GM18951 (cell line): ENCODE data around the gene DMRTB1.

Experiments used
- POLR2A ChIP-seq: IDR thresholded peaks from 4 replicates; pipeline ENCODE4 v1.6.1; 2011; ENCODE audit warnings: mild to moderate bottlenecking; ENCODE audit not compliant: insufficient read length, insufficient read depth; ENCODE audit errors: extremely low read depth
- in situ Hi-C: fragments of 300-500 bp; cut with MboI; formaldehyde crosslinking; loops from one replicate; pipeline ENCODE4 v1.12.0; 2022; ENCODE audit warnings: low sequenced_read_pairs, mixed read lengths, inconsistent platforms; ENCODE audit not compliant: unreplicated experiment

The DMRTB1 gene

DNA sequence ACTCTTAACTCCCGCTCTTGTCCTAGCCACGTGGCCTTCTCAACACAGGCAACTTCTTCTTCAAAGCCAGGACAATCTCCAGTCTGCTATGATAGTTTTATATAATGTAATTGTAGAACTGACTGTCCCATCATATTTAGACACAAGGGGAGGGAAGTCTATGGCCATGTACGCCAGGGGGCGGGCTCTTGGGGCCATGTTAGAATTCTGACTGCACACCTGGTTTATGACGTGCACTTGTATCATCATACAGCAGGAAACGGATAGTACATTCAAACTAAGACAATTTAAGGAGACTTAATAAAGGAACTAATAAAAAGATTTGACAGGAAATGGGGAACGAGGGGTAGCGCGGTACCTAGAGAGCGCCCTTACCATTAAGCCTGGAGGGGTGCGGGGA is 21.5 kb downstream of the DMRTB1 start:
- no peak for TF ChIP-seq POLR2A
- in situ Hi-C loops: loop anchor here (10.0 kb wide), 1 partner anchor 194 kb away; no protein-coding TSS in a partner anchor

DNA sequence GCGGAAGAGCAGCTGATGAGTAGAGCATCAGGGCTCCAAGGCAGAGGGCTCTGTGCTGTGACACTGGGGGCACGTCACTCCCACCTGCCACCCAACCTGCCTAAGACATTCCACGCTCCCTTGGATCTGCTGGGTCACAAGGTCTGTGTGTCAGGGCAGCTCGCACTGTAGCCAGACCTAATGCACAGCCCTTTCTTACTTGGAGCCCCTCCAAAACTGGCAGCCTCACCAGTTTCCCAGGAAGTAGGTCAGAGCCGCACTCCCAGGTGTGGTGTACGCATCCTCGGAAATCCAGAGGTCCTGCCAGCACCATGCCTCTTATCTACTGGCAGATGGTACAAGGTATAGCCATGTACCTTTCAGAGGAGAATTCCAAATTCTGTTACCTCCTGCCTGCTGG is 22.3 kb downstream of the DMRTB1 start:
- TF ChIP-seq POLR2A: no peak

DNA sequence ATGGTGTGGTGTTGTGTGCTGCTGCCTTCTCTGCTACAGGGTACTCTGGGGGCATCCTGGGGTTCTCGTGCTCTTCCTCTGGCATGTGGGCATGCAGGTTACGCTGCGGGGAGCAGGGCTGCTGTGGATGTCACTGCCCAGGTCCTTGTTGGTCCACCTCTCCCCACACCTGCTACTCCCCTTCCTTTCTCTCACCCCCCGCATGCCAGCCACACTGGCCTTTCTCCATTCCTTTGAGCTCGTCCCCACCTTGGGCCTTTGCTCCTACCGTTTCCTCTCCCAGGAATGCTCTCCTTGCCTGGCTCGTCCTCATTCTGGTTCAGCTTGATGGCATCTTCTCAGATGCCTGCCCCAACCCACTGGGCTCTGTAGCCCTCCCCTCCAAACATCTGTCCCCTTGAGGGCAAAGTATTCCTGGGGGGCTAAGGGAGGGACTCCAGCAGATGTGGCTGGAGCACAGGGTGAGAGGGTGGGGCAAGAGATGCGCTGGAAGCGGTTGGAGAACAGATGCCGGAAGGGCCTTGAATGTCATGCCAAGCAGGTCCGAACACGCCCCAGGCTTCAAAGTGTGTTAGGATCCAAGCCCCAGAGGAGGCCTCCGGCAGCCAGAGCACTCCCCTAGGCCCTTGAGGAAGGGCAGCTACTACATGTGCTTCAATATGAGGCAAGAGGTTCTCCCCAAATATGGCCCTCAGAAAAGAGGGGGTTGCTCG is 23.4 kb downstream of the DMRTB1 start:
- TF ChIP-seq POLR2A: no peak
- in situ Hi-C loops: loop anchor here (10.0 kb wide), 1 partner anchor 192 kb away; no protein-coding TSS in a partner anchor

More for the DNA sequence above, 22.3 kb downstream of the DMRTB1 start:
- in situ Hi-C loops: loop anchor here (10.0 kb wide), 1 partner anchor 193 kb away; no protein-coding TSS in a partner anchor

DNA sequence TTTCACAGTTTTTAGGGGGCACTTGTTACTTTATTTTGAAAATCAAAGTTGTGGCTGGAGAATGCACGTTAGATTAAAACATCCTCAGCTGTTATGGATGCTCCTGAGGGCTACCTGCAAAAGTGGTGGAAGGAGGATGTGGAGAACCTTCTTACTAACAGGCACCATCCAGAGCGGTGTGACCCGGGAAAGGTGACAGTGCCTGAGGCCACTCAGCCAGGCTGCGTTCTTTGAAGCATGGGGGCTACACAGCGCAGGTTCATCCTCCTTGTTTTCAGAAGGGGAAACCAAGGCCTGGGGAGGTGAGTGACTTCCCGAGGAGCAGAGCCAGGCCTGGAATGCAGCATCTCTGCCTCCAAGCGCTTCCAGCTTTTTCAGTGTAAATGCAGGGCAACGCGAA is 24.0 kb downstream of the DMRTB1 start:
- no peak for TF ChIP-seq POLR2A
- in situ Hi-C loops: loop anchor here (10.0 kb wide), 1 partner anchor 192 kb away; no protein-coding TSS in a partner anchor

DNA sequence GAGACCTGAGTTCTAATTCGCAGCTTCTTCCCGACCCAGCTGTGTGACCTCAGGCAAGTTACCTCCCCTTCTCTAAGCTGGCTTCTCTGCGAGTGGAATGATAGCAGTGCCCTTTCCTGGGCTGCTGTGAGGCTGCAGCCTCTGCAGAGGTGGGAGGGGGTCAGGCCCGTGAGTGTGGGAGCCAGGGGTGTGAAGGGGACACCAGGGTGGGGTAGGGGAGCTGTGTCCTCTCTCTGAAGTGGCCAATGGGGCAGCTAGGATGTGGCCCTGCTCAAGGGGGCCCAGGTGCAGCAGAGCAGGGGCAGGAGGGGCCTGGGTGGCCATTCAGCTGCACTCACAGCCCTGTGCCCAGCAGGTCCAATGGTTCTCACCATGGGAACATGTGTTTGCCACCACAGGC is 24.5 kb downstream of the DMRTB1 start:
- in situ Hi-C loops: loop anchor here (10.0 kb wide), 1 partner anchor 191 kb away; no protein-coding TSS in a partner anchor
- TF ChIP-seq POLR2A: no peak

DNA sequence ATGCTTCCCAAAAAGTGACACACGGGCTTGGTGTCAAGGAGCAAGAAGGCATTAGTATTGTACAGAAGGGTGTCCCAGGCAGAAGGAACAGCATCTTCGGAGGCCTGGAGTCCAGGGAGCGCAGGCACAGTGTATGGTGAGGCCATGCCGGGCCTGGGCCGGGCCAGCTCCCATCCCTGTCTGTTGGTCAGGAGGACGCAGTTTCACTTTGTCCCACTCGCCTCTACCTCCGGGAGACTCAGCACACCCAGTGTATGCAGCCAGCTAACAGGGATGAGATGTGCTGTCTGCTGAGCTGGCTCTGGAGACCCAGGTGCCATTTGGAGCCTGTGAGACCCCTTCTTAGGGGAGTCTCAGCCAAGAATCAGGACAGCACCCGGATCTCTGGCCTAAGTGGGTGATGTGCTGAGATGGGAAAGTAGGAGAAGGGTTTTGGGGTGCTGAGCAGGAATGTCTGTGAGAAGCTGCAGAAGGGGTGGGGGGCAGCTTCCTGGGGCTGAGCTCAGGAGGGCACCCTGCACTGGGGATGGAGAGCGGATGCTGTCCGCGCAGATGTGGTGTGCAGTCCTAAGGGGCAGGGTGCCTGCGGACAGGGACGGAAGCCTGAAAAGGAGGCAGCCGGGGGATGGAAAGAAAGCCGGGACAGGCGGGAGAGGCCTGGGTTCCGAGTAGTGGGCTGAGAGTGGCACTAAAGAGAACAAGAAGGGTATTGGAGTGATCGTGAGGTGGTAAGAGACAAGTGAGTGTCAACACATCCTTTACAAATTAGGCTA is 25.7 kb downstream of the DMRTB1 start:
- no peak for TF ChIP-seq POLR2A
- in situ Hi-C loops: loop anchor here (10.0 kb wide), 1 partner anchor 190 kb away; no protein-coding TSS in a partner anchor

DNA sequence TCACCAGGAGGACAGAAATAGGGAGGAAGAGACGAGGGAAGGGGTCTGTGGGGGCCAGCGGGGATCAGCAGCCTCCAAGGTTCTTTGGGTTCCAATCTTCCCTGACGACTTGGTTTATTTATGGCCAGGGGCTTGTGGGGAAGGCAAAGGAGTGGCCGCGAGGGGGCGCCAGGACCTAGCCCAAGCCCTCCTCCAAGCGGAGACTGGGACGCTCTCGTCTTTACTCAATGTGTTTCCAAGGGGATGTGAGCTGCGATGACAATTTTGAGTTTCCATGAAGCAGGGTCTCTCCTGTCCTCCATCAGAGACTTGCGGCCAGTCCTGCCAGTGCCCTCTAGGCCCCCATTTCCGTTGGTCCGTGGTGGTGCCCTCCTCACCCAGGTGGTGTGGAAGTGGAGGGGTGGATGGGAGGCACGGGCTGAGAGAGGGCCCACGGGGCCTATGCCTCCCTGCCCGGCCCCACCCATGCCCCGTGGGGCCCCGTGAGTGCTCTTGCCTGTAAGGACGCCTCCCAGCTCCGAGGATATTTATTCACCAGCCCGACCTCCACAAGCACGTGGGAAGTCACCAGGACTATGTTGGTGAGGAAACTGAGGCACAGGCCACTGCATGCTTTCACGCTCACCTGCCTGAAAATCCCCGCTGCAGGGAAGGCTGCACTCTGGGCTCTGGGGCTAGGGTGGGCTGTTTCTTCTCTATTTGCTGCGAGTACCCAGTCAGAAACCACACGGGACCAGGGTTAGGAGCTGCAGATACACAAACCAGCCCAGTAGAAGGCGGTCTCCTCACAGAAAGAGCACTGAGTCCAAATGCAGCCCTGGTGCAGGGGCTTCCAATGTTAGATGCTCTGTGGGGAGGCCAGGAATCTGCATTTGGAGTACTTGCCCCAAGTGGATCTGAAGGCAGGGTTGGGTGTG is 26.5 kb downstream of the DMRTB1 start:
- TF ChIP-seq POLR2A: no peak
- in situ Hi-C loops: loop anchor here (10.0 kb wide), 1 partner anchor 189 kb away; no protein-coding TSS in a partner anchor

DNA sequence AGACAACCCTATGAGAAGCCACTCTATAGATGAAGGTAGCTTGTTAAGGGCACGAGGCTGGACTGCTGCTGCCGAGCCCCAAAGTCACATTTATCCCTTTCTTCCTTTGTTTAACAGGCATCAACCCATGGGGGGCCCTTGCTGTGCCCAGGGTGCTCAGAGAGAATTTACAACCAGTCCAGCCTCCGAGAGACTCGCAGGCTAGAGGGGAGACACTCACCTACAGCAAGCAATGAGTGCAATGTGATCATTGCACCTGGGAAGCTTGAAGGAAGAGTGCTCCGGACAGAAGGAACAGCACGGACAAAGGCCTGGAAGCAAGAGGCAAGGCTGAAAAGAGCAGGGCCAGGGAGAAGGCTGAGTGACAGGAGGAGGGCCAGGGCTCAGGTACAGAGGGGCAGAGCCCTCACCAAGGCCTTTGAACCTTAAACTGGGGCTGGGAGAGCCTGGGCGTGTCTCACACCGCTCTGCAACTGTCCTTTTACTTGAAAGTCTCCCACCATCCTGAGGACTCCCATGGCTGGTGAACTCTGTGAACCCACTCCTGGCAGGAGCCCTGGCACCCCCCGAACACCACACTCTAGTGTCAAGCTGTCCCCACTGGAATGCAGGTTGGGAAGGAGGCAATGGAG is 27.3 kb downstream of the DMRTB1 start:
- in situ Hi-C loops: loop anchor here (10.0 kb wide), 1 partner anchor 188 kb away; no protein-coding TSS in a partner anchor
- TF ChIP-seq POLR2A: no peak

DNA sequence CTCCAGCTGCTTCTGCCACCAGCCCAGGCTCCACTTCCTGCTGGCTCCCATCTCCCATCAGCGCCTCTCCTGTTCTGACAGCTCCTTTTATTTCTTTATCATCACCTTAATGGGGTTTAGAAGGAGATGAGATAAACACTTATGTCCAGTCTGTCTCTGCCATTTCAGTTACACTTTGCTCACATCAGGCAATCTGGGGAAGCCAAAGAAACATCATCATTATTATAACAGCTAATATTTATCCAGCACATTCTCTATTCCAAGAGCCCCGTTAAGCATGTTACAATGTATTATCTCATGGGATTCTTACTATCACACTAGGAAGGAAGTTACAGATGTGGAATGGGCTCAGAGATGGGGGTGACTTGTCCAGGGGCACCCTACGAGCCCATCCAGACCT is 31.2 kb downstream of the DMRTB1 start:
- TF ChIP-seq POLR2A: no peak
- in situ Hi-C loops: no loop called here

DNA sequence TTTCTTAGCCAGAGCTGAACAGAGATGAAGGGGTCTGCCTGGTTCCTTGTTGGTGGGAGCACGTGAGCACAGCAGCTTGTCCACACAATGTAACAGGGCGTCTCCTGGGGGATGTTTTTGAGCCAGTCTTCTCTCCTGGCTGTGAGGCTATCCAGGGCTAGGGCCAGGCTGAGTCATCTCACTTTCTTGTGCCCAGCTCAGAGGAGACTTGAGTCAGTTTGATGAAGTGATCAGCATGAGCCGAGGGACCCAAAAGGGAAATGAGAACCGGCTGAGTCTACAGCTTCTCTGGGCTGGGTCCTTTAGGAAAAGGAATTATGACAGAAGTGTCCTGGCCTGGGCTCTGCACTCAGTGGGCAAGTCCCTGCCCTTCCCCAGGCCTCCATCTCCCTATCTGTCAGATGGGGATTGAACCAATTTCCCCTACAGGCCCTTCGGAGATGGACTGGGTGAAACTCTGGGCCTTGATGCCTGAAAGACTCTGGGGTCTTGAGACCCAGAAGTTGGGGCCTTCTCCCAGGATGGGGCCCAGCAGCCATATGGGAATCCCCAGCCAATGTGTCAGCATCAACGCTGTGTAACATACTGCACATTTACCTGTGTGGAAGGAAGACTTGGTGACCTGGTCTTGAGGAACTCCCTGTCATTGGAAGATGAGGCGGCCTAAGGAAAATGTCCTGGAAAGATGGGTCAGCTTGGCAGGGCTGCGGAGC is 36.6 kb downstream of the DMRTB1 start:
- in situ Hi-C loops: no loop called here
- no peak for TF ChIP-seq POLR2A

DNA sequence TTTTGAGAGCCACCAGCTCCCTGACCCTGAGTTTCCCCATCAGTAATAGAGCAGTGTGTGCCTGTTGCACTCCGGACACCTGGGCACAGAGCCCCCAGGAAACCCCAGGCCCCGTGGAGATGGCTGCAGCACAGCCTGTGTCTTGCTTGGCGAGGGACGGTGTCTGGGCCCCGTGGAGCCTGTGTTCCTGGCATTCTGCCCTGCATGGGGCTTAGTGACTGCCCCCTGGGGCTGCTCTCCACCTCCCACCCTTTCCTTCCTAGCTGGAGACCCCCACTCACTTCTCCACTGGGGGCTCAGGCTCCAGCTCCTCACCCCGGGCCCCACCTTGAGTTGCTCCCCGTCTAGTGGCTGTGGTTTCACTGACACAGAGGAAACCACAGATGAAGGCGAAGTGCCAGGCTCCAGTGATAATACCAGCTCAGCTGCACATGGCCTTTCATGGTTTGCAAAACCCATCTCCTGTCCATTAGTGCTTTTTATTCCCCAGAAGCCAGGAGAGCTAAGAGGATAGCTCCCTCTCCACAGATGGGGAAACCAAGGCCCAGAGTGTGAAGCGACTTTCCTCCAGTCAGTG is 39.4 kb downstream of the DMRTB1 start:
- in situ Hi-C loops: no loop called here

More for the DNA sequence above, 39.4 kb downstream of the DMRTB1 start:
- TF ChIP-seq POLR2A: no peak
